Activated CD8-positive, alpha-beta memory T cell treated with anti-CD3 and anti-CD28 coated beads for 24 hours (primary cell): ENCODE results near the gene VCPKMT.
"Not testable (repeated sequence)": the region's sequence is repeated elsewhere in the genome, so short reads cannot be mapped to it uniquely, and the experiment has no call there.

Experiments
- DNase-seq: peaks from one replicate; pipeline ENCODE4 v3.0.0-alpha.2; 2020

VCPKMT gene

GRCh38 chr14:50091240-50091913 lies 25.0 kb downstream of the VCPKMT start:
- peak; percentile 58 for DNase-seq

DNA sequence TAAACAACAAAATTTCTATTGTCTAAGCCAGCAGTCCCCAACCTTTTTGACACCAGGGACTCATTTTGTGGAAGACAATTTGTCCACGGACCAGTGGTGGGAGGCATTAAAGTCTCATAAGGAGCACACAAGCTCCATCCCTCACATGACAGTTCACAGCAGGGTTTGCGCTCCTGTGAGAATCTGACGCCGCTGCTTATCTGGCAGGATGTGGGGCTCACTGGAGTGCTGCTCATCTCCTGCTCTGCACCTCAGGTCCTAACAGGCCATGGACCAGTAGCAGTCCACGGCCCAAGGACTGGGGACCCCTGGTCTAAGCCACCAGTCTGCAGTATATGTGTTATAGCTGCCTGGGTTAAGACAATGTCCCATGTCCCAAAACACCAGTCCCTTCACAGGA lies 27.2 kb downstream of the VCPKMT start:
- no peak for DNase-seq

- DNase-seq, result no peak
Observed at GRCh38 chr14:50088731-50089130, 27.6 kb downstream of the VCPKMT start.

- DNase-seq, result peak; percentile 56
Observed at GRCh38 chr14:50088117-50088515, 28.3 kb downstream of the VCPKMT start.

DNA sequence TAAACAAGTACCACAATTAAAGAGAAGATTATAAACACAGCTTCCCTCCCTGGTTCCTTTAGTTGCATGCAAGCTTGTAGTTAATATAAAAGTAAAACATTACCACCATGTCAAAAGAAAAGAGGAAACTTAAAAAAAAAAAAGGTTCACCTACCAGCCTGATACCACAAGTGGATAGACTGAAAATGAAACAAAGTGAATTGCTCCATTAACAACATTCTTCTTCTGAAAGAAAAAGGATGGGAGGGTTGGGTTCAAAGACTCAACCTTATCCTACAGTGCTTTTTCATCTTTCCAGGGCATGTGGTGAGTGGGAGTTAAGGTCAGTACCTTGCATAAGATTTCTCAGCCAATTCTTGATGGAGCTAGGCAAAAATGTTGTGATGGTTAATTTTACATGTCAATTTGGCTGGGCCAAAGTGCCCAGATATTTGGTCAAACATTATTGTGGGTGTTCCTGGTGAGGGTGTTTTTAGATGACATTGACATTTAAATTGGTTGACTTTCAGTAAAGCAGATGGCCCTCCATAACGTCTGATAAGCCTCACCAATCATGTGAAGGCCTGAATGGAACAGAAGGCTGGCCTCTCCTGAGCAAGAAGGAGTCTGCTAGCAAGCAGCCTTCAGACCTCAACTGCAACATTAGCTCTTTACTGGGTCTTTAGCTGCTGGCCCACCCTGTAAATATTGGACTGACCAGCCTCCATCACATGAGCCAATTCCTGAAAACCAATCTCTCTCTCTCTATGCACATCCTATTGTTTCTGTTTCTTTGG lies 28.8 kb downstream of the VCPKMT start:
- peak; percentile 57 for DNase-seq

- peak; percentile 58 for DNase-seq
Observed at GRCh38 chr14:50086321-50086711, 30.1 kb downstream of the VCPKMT start.

DNA sequence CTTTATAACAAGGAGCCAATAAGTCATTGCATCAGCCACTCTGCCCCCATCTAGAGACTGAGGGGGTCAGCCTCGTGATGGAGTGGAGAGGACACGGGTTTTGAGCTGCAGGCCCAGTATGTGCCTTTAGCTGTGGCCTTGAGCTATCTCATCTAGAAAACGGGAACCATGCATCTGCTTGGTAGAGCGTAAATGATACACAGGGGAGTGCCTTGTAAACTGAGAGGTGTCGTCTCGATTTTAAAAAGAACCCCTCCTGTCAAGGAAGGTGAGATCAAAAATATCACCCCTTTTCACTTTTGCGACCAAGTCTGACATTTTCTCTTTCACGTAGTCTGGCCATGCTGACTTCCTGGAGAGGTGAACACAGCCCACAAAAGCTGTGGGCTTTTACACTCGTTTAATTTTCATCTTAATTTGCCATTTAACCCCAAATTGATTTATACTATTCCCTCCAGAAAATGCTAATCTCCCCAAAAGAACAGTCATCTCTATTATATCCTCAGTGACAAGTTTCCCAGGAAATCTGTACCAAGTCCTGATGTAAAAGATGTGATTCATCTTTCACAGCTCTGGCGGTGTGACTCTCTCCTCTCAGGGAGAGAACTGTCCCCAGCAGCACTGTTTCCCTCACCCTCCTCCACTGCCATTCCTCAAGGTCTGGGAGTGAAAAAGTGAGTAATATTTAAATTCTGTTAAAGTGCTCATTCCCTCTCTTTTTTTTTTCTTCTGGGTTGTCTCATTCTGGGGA lies 30.6 kb downstream of the VCPKMT start:
- DNase-seq, result peak; percentile 71

DNA sequence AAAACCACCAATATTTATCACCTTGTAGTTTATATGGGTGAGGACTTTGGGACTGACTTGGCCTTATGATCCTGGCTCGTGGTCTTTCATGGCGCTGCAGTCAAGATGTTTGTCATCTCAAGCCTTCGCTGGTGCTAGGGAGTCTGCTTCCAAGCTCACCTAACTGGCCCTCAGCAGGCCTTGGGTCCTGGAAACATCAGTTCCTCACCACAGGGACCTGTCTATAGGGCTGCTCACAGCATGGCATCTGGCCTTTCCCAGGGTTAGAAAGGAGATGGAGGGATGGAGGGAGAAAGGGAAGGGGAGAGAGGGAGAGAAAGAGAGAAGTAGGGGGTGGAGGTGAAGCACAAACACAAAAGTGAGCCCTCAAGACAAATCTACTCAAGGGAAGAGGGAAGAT lies 31.7 kb downstream of the VCPKMT start:
- DNase-seq, result peak; percentile 56

- peak; percentile 89 for DNase-seq
Observed at GRCh38 chr14:50083467-50084337, 32.7 kb downstream of the VCPKMT start.

DNA sequence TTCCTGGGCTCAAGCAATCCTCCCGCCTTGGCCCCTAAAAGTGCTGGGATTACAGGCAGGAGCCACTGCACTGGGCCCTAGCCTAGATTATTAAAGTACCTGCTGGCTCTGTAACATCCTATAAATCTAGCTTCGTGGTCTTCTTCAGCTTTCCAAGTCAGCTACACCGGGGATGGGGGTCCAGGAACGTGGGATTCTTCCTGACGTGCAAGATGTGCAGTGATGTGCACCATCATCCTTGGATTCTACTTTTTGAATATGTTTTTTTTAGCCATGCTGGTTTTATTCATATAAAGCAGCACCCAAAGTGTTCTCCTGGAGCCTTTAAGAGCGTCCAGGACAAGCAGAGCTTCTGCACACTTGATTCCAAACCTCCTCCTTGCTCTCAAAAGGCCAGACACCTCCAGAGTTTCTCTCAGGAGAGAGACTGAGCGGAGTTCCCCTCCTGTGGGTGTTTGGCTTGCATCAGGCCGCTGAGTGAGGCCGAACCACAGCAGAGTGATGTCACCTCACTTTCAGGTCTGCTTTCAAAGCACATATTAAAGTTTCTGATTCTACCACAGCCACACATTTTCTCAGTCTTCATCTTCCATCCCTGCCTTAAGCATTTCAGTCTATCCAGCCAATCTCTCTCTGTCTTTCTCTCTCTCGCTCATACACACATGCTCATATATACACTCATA lies 33.4 kb downstream of the VCPKMT start:
- peak; percentile 87 for DNase-seq

GRCh38 chr14:50082308-50082742 lies 34.0 kb downstream of the VCPKMT start:
- peak; percentile 81 for DNase-seq

DNA sequence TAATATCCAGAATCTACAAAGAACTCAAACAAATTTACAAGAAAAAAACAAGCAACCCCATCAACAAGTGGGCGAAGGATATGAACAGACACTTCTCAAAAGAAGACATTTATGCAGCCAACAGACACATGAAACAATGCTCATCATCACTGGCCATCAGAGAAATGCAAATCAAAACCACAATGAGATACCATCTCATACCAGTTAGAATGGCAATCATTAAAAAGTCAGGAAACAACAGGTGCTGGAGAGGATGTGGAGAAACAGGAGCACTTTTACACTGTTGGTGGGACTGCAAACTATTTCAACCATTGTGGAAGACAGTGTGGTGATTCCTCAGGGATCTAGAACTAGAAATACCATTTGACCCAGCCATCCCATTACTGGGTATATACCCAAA lies 37.3 kb downstream of the VCPKMT start:
- DNase-seq, result not testable (repeated sequence)

DNA sequence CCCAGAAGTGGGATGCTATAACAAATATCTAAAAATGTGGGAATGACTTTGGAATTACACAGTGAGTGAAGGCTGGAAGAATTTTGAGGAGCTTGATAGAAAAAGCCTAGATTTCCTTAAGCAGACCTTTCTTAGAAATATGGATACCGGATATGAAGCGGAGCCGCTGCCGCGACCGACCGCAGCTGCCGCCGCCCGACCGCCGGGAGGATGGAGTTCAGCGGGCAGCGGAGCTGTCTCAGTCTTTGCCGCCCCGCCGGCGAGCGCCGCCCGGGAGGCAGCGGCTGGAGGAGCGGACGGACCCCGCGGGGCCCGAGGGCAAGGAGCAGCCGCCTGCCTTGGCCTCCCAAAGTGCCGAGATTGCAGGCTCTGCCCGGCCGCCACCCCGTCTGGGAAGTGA lies 42.7 kb downstream of the VCPKMT start:
- not testable (repeated sequence) for DNase-seq

GRCh38 chr14:50072395-50072794 lies 44.0 kb downstream of the VCPKMT start:
- DNase-seq, result no peak

GRCh38 chr14:50070840-50071548 lies 45.4 kb downstream of the VCPKMT start:
- peak; percentile 43 for DNase-seq

DNA sequence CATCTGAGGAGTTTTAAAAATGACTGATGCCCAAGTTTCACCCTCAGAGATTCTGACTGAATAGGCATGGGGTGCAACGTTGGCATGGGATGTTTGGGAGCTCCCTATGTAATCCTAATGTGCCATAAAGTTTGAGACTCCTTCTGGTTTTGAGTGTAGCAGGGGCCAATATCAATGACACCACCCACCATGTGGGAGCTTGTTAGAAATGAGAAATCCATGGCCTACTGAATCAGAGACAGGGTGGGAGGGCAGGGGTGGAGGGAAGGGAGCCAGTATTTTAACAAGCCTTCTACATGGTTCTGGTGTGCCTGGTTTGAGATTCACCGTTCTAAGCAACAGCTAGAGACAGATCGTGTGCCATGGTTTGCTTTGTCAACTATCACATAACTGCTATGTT lies 46.1 kb downstream of the VCPKMT start:
- DNase-seq, result peak; percentile 38

DNA sequence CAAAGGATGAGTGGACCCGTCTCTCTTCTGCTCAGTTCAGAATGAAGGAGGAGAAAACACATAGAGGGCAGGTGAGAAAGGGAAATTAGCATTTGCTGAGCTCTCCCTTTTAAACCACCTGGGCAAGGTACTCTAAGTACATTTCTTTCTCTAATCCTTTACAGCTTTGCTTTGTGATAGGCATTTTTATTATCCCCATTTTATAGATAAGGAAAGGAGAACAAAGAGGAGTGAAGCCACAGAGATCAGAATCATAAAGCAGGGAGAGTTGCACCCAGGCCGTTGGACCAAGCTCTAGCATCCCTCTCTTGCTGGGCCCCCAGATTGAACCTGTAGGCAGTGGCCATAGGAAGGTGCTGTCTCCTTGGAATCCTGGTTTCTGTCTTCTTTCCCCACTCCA lies 47.0 kb downstream of the VCPKMT start:
- DNase-seq, result no peak

DNA sequence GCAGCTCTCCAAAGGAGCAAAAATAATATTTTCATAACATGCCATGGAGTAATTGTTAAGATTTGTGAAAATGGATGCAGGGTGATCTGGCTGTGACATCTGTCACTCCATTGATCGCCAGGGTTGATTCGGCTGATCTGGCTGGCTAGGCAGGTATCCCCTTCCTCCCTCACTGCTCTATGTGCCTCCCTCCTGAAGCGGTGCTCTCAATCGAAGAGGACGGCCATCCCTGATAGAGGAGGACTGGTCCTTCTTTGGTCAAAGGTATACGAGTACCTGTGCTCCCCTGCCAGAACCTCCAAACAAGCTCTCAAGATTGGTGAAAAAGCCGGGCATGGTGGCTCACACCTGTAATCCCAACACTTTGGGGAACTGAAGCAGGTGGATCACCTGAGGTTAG lies 47.9 kb downstream of the VCPKMT start:
- peak; percentile 51 for DNase-seq

GRCh38 chr14:50067723-50068495 lies 48.5 kb downstream of the VCPKMT start:
- DNase-seq, result peak; percentile 56

DNA sequence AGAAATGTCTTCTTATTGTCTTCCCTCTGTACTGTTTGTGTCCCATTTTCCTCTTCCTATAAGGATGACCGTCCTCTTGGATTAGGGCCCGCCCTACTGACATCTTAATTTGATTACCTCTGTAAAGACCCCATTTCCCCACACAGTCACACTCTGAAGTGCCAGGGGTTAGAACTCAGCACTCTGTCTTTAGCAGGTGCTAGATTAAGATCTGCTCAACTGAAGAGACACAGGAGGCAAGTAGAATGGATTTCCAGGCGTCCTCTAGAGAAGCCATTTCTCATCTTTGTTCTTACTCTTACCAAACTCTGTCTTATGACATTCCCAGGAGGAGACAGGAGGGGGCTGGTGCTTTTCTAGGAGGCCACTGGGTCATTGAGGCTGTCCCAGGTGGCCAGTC lies 50.8 kb downstream of the VCPKMT start:
- DNase-seq, result peak; percentile 56

GRCh38 chr14:50064993-50065392 lies 51.4 kb downstream of the VCPKMT start:
- peak; percentile 74 for DNase-seq
